Measurements from ENCODE around the gene HSPB7.
A peak's percentile ranks its signal among the peaks of the same experiment; 100 is the strongest.
"Not testable (repeated sequence)": the region's sequence is repeated elsewhere in the genome, so short reads cannot be mapped to it uniquely, and the experiment has no call there.

The HSPB7 gene

DNA sequence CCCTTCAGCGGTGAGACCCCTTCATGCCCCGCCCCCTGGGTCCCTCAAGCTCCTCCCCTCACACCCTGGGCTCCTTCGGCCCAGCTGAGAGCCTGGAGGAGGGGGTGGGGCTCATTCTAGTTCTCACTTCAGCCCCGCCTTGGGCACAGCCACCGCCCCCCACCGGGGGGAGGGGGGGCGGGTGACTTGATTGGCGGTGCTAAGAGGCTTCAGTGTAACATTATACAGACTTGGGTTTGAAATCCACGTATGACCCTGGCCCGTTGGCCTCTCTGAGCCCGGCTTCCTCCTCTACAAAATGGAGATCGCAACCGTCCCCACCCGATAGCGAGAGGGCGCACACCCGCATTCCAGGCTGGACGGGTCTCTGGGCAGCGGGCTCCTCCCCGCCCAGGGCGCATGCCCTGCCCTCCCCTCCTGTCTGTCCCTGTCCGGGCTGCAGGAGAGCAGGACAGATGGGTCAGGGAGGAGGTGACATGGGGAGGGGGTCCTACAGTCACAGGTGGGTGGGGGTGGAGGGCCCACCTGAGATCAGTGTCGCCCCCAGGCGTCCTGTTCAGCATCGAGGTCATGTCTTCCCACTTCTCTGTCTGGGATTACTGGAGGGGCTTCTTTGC lies 30.8 kb upstream of the HSPB7 start:
- DNase-seq: peak; percentile 55

- DNase-seq: no peak
Observed at GRCh38 chr1:16047791-16048475, 30.1 kb upstream of the HSPB7 start.

- DNase-seq: no peak
Observed at GRCh38 chr1:16046842-16047241, 29.0 kb upstream of the HSPB7 start.

GRCh38 chr1:16043950-16044349 lies 26.1 kb upstream of the HSPB7 start:
- no peak for DNase-seq

DNA sequence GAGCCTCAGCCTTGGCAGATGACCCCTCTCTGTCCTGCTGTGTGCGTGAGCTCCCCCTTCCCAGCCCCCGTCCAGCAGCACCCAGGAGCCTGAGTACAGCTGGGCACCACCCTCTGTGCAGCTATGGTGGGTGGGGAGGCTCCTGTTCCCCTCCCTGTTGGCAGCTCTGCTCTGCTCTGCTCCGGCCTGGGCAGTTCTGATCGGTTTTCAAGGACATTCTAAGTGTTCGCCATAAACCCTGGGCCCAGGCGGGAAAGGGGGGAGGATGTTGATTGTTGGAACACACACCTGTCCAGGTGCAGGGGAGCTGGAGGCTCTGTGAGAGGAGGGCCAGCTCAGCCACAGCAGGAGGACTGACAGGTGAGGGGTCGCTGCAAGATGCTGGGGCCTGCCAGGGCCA lies 25.7 kb upstream of the HSPB7 start, which contains the start of gene CLCNKB:
CLCNKB (plus strand) TSS at position 262 of the 400 bp plus-strand sequence. CDS start 711 bp downstream, outside the sequence.
- DNase-seq: no peak

- DNase-seq: not testable (repeated sequence)
Observed at GRCh38 chr1:16042654-16043053, 24.8 kb upstream of the HSPB7 start.

DNA sequence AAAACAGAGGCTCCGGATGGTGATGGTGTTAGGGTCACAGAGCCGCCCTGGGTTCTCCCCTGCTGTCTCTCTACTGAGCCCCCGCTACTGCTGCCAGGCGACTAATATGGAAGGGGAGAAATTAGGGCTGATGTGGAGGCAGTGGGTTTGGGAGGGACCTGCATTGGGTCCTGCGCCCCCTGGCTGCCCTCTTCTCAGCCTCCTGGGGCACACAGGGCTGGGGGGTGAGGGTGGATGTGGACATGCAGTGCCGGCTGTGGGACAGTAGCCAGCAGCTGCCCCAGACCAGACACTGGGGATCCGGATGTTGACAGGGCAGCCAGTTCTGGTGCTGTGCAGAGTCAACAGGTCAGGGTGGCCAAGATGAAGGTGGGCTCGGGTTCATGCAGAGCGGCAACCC lies 24.3 kb upstream of the HSPB7 start:
- no peak for DNase-seq

DNA sequence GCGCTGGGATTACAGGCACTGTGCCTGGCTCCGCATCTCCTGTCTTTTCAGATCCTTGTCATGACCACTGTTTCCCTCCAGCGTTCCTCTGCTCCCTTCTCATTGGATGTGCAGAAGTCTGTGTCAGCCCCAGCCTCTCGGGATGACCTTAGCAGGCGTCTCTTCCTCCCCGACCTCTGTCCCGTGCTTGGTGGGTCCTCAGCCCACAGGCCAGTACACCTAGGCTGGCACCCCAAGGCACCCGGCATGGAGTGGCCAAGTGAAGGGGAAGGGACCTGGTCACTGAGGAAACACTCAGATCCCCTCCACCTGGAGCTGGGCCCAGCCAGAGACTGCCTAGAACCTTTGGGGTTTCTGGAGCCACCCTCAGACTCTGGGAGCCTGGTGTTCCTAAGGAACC lies 23.4 kb upstream of the HSPB7 start:
- DNase-seq: no peak

GRCh38 chr1:16039871-16040270 lies 22.0 kb upstream of the HSPB7 start:
- DNase-seq: not testable (repeated sequence)

GRCh38 chr1:16038620-16038912 lies 20.7 kb upstream of the HSPB7 start:
- DNase-seq: no peak

DNA sequence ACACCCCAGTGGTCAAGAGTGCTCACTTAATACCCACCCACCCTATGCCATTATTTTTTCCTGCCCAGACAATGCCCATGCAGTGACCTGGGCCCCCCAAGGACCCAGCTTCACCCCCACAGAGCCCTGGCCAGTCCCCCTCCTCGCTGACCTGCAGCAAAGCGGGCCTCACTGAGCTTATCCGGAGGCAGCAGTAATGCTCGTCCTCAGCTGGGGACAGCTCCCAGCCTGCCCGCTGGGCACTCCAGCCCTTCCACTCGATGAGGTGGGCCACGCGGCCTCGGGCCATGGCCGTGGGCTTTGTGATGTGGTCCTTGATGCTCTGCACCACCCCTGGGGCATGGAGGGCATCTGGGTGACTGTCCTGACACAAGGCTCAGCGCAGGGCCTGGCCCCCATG lies 18.6 kb upstream of the HSPB7 start:
- DNase-seq: not testable (repeated sequence)

DNA sequence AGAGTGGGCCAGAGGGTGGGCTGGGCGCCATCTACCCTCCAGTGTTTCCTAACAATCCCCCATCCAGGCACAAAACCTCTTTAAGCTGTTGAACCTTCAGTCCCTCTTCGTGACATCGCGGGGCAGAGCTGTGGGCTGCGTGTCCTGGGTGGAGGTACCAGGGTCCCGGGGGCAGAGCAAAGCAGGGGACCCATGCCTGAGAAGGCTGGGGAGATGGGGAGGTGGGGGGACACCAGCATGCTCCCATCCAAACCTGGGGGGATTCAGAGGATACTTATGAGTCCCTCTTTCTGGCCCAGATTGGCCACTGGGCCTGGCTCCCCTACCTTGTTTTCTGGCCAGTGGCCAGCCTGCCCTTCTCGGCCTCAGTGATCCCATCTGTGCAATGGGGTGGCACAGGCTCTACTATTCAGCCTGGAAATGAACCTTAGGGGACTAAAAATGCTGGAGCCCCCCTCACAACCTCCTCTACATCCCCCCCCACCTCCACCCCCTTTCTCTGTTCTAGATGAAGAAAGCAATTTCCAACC lies 15.3 kb upstream of the HSPB7 start:
- DNase-seq: not testable (repeated sequence)

DNA sequence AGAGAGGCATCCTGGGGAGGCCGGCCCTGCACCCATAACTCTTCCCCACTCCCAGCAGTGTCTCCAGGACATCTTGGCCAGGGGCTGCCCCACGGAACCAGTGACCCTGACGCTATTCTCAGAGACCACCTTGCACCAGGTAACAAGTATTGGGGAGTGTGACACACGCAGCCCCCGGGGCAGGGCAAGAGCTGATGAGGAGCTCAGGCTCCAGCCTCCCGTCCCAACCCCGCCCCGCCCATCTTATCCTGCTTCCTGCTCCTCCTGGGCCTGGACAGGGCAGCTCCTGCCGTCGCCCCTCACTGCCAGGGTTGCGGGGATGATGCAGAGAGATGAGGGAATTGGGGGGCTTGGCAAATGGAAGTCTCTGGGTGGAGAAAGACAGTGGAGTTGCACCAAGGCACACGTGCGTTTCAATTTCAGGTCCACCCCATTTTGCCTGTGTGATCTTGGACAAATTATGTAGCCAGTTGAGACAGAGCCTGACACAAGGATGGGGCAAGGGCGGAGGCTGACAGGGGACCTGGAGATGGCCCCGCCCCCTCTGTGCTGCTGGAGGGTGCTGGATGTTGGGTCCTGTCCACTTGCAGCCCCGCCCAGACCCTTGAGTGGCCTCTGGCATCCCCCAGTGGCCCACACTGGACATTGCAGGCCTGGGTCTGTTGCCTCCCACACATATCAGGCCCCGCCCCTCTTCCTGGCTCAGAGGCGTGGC lies 14.7 kb upstream of the HSPB7 start:
- DNase-seq: peak; percentile 57

DNA sequence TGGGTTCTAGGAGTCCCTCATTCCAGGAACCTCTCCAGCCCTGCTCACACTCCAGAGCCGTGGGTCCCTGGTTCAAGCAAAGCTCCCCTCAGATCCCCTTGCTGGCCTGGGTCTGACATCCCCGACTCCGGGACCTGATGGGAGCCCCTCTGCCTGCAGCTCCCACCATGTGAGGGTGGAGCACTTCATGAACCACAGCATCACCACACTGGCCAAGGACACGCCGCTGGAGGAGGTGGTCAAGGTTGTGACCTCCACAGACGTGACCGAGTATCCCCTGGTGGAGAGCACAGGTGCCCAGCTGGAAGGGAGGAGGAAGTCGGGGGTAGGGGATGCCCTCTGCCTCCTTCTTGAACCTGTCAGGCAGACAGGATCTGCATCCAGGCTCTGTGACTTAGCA lies 13.7 kb upstream of the HSPB7 start:
- no peak for DNase-seq

DNA sequence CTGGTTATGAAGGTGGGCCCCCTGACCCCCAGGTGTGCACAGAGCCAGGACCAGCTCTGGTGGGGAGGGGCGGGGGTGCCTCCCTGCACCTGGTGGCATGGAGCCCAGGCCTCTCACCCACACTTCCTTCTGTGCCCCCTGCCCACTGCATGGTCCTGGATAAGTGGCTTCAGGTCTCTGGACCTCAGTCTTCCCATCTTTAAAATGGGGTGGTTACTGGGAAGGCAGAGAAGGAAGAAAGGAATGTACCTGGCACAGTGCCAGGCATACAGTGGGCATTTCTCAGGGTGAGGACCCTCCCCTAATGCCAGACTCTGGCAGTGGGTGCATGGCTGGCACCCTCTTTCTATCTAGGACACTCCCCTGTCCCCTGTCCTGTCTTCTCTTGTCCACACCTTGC lies 11.4 kb upstream of the HSPB7 start:
- DNase-seq: no peak

- not testable (repeated sequence) for DNase-seq
Observed at GRCh38 chr1:16029003-16029268, 11.1 kb upstream of the HSPB7 start.

- DNase-seq: no peak
Observed at GRCh38 chr1:16028237-16029002, 10.6 kb upstream of the HSPB7 start.

- DNase-seq: peak; percentile 56
Observed at GRCh38 chr1:16026723-16027484, 9.1 kb upstream of the HSPB7 start.

- not testable (repeated sequence) for DNase-seq
Observed at GRCh38 chr1:16026302-16026701, 8.5 kb upstream of the HSPB7 start.

GRCh38 chr1:16023050-16023653 lies 5.3 kb upstream of the HSPB7 start:
- DNase-seq: no peak

- no peak for DNase-seq
Observed at GRCh38 chr1:16022393-16022792, 4.5 kb upstream of the HSPB7 start.

- DNase-seq: no peak
Observed at GRCh38 chr1:16021681-16022080, 3.8 kb upstream of the HSPB7 start, which contains the start of gene CLCNKA. Gene CLCNKA, plus strand, starts transcription at chr1:16022036. Its CDS starts 584 bp downstream, at chr1:16022620.

Data from stimulated activated CD4-positive, alpha-beta T cell treated with anti-CD3 and anti-CD28 coated beads, Interleukin-4, amount 100 ng/mL, for 1 hour (primary cell).